GM18868 (cell line): ENCODE results near the gene INIP.
"Not testable (repeated sequence)": the region's sequence is repeated elsewhere in the genome, so short reads cannot be mapped to it uniquely, and the experiment has no call there.

Experiments used
- ATAC-seq: cut with Tn5 transposase; IDR thresholded peaks from one replicate; pipeline ENCODE4 v1.9.1; 2021; ENCODE audit warnings: mild to moderate bottlenecking, moderate library complexity; ENCODE audit not compliant: unreplicated experiment

The INIP gene

DNA sequence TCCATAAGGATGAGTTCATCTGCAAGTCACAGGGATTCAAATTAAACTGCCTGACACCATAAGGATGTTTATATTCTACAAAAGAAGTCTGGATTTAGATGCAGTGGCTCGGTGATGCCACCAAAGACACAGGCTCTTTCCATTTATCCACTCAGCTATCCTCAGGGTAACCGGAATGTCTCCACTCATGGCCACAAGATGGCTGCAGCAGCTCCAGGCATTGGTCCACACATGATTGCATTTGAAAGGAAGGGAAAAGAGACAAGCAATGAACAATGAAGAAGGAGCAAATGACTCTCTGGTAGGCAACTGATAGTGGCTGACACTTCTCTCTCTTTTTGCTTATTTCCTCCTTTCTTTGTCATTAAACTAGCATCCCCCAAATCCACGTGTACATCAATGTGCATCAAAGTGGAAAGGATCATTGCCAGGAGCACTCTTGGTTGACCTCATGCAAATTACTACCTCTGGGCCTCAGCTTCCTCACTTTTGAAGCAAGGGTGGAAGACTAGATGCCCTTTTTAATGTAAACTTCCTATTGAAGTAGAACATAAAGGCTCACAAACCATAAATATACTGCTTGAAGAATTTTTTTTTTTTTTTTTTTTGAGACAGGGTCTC is 25.4 kb upstream of the INIP start:
- ATAC-seq: no peak

DNA sequence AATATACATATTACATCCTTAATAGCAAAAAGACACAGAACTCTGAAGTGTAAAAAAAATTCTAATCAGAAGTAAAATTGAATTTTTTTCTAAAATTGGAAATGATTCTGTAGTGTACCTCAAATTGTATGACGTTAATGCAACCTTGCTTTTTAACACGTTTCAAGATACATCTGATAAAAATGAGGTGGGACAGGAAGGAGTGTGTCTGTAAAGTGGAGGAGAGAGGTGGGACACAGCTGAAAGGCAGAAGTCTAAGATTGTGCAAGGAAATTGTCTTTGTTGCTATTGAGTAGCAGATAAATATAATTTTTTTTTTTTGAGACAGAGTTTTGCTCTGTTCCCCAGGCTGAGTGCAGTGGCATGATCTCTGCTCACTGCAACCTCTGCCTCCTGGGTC is 17.0 kb upstream of the INIP start:
- no peak for ATAC-seq

DNA sequence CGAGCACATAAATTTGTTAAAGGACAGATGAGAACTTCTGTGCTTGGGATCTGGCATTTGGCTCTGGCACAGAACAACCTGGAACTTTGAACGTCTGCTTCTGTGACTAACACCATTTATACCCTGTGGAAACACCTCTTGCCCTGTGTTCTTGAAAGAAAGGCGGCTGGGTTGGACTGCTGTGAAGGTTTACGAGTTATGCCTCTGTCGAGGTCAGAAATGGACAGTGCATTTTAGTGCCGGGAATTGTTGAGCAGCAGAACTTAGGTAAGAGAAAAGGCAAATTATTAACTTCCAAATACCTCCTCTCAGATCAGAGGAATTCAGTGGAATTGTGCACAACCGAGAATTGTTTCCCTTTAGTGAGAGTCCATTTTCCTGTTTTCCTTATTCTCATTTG is 14.1 kb upstream of the INIP start:
- ATAC-seq: no peak

DNA sequence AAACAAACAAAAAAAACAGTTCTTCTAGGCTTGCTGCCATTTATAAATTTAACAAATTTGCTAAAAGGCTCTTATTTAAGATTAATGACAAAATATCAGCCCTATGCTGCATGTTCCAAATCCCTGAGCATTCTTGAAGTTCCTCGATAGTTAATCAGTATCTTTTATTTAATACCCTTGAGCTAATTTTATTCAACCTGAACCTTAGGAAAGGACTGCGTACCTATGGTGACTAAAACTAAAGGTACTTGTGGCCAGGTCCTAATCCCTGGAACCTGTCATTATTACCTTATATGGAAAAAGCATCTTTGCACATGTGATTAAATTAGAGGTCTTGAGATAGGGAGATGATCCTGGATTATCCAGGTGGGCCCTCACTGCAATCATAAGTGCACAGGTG is 10.5 kb upstream of the INIP start:
- ATAC-seq: no peak

DNA sequence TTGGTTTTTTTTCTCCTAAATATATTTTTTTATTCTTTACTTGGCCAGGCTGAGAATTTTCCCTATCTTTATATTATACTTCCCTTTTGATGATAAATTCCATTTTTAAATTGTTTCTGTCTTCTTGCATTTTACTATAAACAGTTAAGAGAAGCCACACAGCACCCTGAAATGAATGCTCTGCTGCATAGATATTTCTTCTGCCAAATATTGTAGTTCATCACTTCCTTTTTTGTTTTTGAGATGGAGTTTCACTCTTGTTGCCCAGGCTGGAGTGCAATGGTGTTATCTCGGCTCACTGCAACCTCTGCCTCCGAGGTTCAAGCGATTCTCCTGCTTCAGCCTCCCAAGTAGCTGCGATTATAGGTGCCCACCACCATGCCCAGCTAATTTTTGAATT is 8.5 kb upstream of the INIP start:
- peak; percentile 70 for ATAC-seq

DNA sequence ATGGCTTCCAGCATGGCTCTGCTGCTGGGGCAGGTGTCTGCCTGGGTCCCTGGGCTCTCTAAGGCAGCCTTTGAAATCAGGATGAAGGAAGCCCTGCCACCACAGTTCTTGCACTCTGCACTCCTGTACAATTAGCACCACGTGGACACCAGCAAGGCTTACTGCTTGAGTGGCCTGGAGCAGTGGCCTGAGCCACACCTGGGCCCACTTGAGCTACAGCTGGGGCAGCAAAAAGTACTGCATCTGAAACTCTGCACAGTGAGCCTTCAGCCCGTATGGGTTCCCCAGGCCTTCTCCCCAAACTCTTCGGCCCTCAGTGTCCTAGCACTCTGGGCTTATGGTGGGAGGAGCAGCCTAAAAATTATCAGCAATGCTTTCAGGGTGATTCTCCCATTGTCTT is 8.0 kb upstream of the INIP start:
- peak; percentile 61 for ATAC-seq

GRCh38 chr9:112722749-112723148 is 4.8 kb upstream of the INIP start:
- ATAC-seq: not testable (repeated sequence)

DNA sequence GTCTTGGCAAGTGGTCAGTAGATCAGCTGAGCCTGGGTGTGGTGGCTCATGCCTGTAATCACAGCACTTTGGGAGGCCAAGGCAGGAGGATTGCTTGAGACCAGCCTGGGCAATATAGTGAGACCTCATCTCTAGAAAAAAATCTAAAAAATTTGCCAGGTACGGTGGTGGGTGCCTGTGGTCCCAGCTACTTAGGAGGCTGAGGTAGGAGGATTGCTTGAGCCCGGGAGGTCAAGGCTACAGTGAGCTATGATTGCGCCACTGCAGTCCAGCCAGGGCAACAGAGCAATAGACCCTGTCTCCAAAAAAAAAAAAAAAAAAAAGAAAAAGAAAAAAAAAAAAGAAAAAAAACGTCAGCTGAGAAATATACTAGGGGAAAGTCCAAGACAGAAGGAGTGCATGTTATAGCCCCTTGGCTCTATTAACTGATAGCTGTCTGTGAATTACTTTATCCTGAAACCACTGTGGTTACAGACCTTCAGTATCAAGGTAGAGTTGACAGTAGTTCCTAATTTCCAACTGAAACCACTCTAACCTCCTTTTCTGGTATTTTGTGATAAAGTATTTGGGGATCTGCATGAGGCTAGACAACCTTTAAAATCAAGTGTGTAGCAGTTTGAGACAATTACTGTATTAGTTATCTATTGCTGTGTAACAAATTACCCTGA is 2.3 kb upstream of the INIP start:
- ATAC-seq: no peak

DNA sequence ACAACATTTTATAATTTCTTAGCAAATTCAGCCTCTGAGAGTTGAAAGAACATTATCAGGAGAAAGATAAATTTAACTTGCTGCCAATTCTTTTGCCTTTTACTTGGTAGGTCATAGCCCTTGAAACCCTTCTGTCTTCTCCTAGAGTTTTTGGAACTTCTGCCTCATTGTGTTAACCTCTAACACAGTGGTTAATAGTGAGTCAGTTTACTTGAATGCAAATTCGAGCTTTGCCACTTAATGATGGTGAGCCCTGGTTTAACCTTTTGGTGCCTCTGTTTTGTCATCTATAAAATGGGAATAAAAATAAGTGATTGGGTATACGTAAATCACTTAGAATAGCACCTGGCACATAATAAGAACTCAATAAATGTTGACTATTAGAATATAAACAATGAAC is 1.8 kb upstream of the INIP start:
- no peak for ATAC-seq

DNA sequence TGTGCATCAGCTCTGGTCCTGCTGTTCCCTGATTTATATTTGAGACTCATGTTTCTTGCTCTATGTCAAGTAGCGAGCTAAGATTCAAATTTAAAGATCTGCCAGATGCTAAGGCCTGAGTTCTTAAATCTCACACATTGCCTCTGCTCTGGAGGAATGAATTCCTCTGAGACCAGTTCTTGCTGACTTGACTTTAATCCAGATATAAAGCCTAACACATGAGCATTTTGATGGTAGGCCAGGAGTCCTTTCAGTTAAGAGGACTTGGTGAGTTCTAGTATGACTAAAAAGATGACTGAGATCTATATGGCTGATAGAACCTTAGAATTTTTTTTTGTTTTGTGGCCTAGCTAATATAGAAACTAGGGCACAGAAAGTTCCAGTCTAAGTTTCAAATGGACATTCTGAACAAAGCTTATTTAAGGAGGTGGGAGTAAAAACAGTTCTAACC is 1.3 kb upstream of the INIP start:
- peak; percentile 22 for ATAC-seq

GRCh38 chr9:112712678-112713077 is 5.2 kb downstream of the INIP start:
- ATAC-seq: no peak

DNA sequence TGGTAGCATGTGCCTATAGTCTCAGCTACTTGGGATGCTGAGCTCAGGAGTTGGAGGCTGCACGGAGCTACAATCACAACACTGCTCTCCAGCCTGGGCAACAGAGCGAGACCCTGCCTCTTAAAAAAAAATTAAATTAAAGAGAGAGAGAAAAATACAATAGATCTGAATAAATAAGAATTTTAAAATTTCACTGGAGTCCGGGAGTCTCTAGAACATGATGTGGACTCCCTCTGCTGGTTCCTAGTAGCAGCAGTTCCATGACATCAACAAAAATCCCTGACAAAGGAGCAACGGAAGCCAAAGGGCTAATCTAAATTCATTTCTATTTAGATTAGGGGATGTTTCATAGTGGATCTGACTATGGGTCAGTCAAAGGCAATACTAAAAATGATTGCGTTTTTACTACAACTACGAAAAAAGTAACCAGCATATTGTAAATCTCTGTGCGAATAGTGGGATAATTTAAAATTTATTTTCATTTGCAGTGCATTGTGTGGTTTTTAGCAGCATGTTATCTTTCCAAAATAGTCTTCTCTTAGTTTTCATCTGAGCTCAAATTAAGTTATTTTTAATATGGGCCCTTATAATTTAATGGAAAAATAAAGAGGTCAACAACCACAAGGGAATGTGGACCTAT is 6.7 kb downstream of the INIP start:
- ATAC-seq: no peak

GRCh38 chr9:112705768-112706427 is 12.0 kb downstream of the INIP start:
- ATAC-seq: no peak

DNA sequence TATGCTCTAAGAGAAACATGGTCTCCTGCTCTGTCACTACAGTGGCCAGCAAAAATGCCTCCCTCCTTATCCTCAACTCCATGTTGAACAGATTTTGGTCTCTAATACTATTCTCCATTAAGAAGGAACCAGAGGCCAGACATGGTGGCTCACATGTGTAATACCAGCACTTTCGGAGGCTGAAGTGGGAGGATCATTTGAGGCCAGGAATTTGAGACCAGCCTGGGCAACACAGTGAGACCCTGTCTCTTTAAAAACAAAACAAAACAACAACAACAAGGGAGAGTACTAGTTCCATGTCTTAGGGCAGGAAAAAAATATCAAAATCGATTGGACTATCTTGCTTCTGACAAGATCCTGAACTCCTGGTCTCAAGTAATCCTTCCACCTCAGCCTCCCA is 14.6 kb downstream of the INIP start:
- no peak for ATAC-seq

DNA sequence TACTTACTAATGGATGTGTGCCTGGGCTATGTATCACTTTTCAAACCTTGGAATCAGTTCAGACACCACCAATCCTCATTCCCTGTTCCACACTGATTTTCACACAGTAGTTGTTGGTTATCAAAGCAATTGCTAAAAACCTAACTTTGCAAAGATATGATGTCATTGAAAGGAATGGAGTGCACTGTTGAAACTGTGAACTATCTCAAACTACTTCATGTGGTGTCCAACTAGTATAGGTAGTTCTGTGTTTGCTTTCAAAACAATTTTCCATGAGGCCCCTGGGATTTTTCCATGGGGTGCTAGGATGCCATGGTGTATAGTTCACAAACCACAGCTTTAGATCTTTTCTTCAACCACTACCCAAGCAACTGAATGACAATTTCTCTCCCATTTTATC is 17.8 kb downstream of the INIP start:
- no peak for ATAC-seq

DNA sequence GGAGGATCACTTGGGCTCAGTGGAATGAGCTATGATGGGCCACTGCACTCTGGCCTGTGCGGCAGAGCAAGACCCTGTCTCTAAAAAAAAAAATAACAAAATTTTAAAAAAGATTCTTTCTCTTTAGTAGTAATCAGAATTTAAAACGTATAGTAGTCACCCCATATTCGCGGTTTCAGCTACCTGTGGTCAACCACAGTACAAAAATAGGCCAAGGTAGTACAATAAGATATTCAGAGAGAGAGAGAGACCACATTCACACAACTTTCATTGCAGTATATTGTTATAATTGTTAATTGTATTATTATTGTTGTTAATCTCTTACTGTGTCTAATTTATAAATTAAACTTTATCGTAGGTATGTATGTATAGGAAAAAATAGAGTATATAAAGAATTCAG is 18.7 kb downstream of the INIP start:
- peak; percentile 93 for ATAC-seq

DNA sequence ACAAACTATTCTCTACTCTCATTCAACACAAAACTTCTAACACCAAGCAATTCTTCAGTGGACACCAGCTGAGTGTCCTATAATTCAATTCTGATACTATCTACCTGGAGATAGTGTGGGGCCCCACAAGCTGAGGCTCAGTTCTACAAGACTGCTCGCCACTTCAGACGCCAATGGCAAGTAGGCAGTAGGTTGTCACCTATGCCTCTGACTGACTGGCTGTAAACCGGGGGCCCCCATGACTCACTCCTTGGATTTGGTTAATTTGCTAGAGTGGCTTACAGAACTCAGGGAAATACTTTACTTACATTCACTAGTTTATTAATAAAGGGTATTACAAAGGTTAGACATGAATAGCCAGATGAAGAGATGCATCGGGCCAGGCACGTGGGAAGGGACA is 21.5 kb downstream of the INIP start:
- ATAC-seq: no peak

DNA sequence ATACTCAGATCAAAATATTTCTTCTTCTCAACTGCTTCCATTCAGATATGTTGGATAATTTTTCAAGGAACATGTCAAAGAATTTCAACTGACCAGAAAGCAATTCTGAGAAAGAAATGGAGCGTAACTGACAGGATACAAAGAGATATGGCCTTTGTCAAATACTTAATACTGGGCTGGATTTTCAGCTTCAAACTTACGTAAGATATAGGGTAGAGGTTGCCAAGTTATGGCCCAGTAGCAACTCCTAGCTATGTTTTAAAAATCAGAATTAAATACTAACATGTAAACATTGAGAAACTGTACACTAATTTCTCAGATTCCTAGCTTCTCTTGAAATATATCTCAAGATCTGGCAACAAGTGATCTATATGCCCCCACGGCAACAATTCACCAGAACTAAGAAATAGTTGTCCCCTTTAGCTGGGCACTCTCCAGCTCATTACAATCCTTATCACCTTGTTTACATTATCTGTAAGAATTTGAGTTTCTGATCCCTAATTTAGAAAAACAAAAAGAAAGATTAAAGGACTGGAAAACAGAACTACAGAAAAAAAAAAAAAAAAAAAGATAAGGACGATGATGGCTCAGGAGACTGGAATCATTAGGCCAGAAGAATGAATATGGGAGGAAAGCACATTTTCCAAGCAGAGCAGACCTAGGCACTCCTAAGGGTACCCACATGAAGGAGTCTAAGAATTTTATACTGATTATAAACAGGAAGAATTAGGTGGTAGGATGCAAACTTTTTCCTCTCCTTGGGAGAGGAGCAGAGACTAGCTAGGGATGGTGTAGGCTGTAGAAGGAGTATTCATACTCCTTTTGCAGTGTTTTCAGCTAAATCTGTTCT is 23.0 kb downstream of the INIP start:
- no peak for ATAC-seq

GRCh38 chr9:112689161-112689740 is 28.7 kb downstream of the INIP start:
- no peak for ATAC-seq

- ATAC-seq: no peak
These were observed 37.0 kb downstream of the INIP start for GRCh38 chr9:112680731-112681402.
